ENCODE results near the gene ZNF212. TPM values are rescaled to one million over a fixed set of nuclear protein-coding genes. Genes with fewer than 3 reads are reported as not detected.

Gene ZNF212
- total RNA-seq, 1 donor from 2014 or later: 15.8 TPM

DNA sequence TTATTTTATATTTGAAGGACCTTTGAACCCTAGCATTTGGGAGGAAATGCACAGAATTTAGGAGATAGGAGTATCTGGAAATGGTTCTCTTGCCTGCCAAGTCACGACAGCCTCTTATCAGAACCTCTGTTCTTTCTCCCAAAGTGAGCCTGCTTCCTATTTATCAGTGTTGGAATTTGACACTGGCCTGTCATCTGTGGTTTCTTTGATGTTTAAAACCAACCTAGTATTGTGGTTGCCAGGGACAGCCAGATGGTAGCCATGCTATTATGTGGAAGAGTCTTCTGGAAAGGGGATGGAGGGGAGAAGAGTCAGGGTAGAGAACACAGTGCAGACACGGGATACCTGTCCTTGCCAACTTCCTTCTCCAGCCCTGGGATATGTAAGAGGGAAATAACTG lies 23.0 kb upstream of the ZNF212 start:
- Mint-ChIP-seq H3K36me3 (ENCODE audit: low read depth) (peaks cover 19% of the 10 kb centered on the region), H3K27me3 (ENCODE audit: low read depth) (no peaks in the 10 kb centered on the region), H3K4me3 (no peak overlapping the region), H3K9me3 (no peaks in the 10 kb centered on the region), H3K27ac (ENCODE audit: unreplicated experiment) (peak overlapping the region; percentile 69), H3K4me1 (no peaks in the 10 kb centered on the region)
- DNase-seq (ENCODE audit: low read depth, low spot score): no peak
- TF ChIP-seq, protein P1, sequence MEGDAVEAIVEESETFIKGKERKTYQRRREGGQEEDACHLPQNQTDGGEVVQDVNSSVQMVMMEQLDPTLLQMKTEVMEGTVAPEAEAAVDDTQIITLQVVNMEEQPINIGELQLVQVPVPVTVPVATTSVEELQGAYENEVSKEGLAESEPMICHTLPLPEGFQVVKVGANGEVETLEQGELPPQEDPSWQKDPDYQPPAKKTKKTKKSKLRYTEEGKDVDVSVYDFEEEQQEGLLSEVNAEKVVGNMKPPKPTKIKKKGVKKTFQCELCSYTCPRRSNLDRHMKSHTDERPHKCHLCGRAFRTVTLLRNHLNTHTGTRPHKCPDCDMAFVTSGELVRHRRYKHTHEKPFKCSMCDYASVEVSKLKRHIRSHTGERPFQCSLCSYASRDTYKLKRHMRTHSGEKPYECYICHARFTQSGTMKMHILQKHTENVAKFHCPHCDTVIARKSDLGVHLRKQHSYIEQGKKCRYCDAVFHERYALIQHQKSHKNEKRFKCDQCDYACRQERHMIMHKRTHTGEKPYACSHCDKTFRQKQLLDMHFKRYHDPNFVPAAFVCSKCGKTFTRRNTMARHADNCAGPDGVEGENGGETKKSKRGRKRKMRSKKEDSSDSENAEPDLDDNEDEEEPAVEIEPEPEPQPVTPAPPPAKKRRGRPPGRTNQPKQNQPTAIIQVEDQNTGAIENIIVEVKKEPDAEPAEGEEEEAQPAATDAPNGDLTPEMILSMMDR (conservative IDR thresholded peaks at IDR 0.05): no peak

DNA sequence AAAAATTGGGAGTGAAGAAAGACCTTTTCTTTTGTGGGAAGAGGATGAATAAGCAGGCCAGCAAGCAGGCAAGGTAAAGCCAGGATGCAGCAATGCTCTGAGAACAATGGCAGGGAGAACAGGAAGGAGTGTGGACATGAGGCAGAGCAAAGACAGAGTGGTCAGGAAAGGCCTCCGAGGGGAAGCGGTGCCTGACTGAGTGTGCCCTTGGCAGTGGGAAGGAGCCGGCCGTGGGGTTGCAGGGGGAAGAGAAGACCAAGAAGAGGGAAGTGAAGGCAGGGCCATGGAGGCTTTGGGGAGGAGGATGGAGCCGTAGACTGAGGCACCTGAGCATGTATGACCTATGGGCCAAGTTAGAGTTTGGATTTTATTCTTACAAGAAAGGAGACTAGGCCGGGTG lies 21.9 kb upstream of the ZNF212 start:
- Mint-ChIP-seq H3K9me3 (no peaks in the 10 kb centered on the region), H3K27ac (ENCODE audit: unreplicated experiment) (no peak overlapping the region), H3K4me1 (no peaks in the 10 kb centered on the region), H3K36me3 (ENCODE audit: low read depth) (peaks cover 20% of the 10 kb centered on the region), H3K27me3 (ENCODE audit: low read depth) (no peaks in the 10 kb centered on the region), H3K4me3 (no peak overlapping the region)
- TF ChIP-seq, protein P1 (conservative IDR thresholded peaks at IDR 0.05): no peak
- no peak for DNase-seq (ENCODE audit: low read depth, low spot score)

DNA sequence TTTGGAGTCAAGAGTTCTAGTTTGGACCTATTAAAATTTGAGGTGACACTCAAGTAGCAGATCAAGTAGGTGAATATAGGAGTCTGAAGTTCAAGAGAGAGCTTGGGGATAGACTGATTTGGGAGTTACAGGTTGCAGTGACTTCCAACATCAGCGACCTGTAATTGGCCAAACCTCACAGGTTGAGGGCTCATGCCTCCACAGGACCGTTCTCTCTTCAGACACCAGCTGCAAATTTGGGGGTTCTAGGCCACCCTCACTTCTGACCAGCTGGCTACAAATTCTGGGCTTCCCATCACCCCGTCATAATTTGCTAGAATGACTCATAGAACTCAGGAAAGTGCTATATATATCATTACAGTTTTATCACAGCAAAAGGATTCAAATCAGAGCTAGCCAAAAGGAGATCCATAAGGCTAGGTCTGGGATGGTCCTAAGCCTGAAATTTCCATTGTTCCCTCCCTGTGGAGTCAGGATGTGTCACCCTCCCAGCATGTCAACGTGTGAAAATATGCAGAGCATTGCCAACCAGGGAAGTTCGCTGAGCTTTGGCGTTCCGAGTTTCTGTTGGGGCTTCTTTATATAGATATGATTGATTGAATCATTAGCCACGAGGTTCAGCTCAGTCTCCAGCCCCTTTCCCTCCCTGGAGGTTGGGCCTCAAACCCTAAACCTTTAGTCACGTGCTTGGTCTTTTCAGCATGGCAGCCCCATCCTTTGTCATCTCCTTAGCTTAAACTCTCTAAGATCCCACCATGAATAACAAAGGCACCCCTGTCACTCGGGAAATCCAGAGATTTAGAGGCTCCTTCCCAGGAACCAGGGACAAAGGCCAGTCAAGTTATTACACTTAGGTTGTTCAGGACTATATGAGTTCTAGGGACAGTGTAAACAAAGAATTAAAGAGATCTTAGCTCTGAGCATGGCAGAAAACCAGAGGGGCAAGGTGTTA lies 20.7 kb upstream of the ZNF212 start:
- no peak overlapping the region for H3K4me3 Mint-ChIP-seq
- peaks cover 18% of the 10 kb centered on the region for H3K36me3 Mint-ChIP-seq (ENCODE audit: low read depth)
- TF ChIP-seq, protein P1 (conservative IDR thresholded peaks at IDR 0.05): no peak
- DNase-seq (ENCODE audit: low read depth, low spot score): no peak
- H3K27me3 Mint-ChIP-seq (ENCODE audit: low read depth): no peaks in the 10 kb centered on the region
- H3K4me1 Mint-ChIP-seq: no peaks in the 10 kb centered on the region
- peak overlapping the region; percentile 79 for H3K27ac Mint-ChIP-seq (ENCODE audit: unreplicated experiment)
- no peaks in the 10 kb centered on the region for H3K9me3 Mint-ChIP-seq

DNA sequence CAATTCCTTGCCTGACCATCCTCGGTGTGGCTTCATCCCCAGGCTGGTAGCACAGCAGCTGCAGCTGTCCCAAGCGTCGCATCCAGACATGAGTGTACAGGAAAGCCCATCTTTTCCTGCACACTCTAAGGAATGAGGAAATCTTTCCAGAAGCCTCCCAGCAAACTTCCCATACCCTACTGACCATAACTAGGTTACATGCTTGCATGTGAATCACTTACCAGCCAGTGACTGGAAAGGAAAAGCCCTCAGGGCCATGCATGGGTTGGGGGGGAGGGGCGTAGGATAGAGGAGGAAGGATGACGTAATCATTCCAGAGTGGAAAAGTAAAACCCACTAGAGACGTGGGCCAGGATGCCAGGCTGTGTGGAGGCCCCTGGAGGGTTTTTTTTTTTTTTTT lies 18.9 kb upstream of the ZNF212 start:
- Mint-ChIP-seq H3K27ac (ENCODE audit: unreplicated experiment) (no peak overlapping the region), H3K36me3 (ENCODE audit: low read depth) (peaks cover 14% of the 10 kb centered on the region), H3K4me1 (no peaks in the 10 kb centered on the region), H3K9me3 (no peaks in the 10 kb centered on the region), H3K4me3 (no peak overlapping the region), H3K27me3 (ENCODE audit: low read depth) (no peaks in the 10 kb centered on the region)
- TF ChIP-seq, protein P1 (conservative IDR thresholded peaks at IDR 0.05): no peak
- no peak for DNase-seq (ENCODE audit: low read depth, low spot score)

DNA sequence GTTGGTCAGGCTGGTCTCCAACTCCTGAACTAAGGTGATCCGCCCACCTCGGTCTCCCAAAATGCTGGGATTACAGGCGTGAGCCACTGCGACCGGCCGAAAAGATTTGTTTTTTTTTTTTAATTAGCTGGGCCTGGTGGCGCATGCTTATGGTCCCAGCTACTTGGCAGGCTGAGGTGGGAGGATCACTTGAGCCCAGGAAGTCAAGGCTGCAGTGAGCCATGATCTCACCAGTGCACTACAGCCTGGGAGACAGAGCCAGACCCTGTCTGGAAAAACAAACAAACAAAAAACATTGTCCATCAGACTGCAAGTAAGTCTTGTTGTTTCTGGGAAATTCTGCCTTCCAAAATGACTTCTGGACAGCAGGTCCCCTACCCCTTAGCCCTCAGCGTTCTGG lies 16.3 kb upstream of the ZNF212 start:
- H3K27ac Mint-ChIP-seq (ENCODE audit: unreplicated experiment): no peak overlapping the region
- no peak overlapping the region for H3K4me3 Mint-ChIP-seq
- TF ChIP-seq, protein P1 (conservative IDR thresholded peaks at IDR 0.05): no peak
- no peaks in the 10 kb centered on the region for H3K4me1 Mint-ChIP-seq
- H3K27me3 Mint-ChIP-seq (ENCODE audit: low read depth): no peaks in the 10 kb centered on the region
- DNase-seq (ENCODE audit: low read depth, low spot score): no peak
- H3K9me3 Mint-ChIP-seq: no peaks in the 10 kb centered on the region
- peaks cover 16% of the 10 kb centered on the region for H3K36me3 Mint-ChIP-seq (ENCODE audit: low read depth)
